Activated CD8-positive, alpha-beta memory T cell treated with anti-CD3 and anti-CD28 coated beads for 24 hours (primary cell): ENCODE results near the gene AKAP6.

Source experiments
- DNase-seq: peaks from one replicate; pipeline ENCODE4 v3.0.0-alpha.2; 2020

Gene AKAP6

DNA sequence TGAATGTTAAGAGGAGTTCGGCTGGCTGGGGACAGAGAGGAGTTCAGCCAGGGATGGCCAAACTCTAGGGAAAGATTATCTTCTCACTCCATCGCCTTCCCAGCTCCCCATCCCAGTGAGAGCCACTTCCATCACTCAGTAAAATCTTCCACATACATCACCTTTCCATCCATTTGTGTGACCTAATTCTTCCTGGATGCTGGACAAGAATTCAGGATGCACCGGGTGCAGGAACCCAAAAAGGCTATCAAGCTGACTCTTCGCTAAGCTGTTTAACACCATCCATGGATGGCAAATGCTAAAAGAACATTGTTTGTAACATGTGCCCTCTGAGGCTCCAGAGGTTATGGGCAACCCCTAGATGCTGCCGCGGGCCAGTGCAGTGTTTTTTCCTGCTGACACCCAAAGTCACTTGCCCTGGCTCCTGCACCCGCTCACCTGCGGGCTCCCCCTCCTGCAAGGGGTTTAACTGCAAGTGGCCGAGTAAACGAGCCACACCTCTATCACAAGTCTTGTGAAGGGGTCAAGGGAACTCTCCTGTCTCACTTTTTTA lies 393.6 kb downstream of the AKAP6 start:
- no peak for DNase-seq

- no peak for DNase-seq
These were observed 395.9 kb downstream of the AKAP6 start for GRCh38 chr14:32724867-32725471.

DNA sequence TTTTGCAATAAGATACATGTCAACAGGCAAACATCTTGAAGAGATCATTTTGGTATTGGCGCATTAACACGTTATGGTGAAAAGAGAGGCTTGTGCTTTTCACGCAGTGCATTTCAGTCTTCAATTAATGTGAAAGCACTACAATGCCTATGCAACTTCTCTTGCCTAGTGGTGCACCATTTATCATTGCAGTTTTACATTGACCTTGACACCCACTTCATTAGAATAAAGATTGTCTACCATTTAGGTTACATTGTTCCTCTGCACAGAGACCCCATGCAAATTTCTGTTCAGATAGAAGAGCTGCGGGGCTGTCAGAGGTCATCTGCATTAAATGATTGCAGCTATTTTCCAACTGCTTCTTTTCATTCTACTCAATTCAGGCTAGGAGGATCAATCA lies 397.4 kb downstream of the AKAP6 start:
- no peak for DNase-seq

DNA sequence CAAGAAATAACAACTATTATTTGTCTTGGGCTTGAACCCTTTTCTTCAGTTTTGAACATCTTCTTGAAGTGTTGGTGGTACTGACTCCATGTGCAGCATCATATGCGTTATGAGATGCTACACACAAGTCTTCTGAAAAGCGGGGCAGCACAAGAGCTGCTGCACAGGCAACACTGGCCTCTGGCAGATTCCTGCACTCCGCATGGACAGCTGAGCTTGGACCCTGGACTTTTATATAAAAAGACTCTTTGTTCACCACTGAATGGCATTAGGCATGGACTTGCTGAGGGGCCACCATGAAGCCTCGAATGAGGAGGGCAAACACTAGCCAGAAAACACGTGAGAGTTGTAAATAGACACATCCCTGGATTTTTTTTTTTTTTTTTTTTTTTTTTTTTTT lies 398.7 kb downstream of the AKAP6 start:
- no peak for DNase-seq

- DNase-seq: no peak
These were observed 399.4 kb downstream of the AKAP6 start for GRCh38 chr14:32728526-32728925.

- no peak for DNase-seq
These were observed 399.9 kb downstream of the AKAP6 start for GRCh38 chr14:32728976-32729375.

DNA sequence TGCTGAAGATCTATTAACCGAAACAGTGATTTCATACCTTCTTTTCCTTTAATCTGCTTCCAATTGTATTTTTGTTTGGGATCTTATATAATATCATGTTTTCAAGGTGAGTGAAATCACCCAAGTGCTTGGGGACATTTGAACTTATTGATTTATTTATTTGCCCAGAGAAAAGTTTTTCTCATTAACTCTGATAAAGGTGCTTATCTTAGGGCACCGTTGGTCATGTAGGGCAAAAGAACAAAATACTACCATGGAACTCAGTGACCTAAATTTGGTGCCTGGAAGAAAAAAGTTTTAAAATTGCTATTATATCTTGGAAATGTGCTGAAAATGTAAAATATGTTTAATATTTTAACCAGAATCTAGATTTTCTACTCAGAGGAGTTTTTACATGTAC lies 402.2 kb downstream of the AKAP6 start:
- DNase-seq: no peak

DNA sequence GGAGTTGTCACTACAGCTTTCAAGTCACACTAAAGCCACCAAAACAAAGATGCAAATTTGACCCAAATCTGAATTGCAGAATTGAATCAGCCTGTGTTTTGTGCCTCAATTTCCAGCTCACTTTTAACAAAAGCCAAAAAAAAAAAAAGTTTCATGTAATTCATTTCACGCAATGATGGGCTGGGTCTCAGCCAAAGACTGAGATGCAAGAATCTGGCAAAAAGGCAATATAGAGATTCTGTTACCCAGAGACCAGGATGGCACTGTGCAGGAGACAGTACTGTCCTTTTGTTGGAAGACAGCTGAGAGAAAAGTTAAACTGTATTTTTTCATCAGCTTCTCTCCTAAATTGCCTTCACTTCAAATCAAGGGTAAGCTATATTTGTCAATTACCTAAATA lies 403.9 kb downstream of the AKAP6 start:
- no peak for DNase-seq

DNA sequence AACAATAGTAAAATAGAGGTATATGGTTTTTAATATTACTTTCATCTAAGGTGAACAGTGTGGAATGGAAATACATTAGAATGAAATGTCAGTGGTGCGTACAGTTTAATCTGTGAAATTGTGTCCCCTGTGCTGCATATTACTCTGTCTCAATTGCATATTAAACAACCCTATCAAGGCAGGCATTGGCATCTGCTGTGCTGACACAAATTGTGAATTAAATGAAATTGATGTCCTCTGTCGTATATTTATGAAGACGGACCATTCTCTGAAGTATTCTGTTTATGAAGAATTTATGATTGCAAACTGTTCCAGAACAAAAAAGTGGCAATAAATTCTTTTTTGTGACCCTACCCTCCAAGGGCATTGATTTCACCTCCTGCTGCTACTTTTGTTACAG lies 405.2 kb downstream of the AKAP6 start:
- no peak for DNase-seq

GRCh38 chr14:32737621-32738020 lies 408.5 kb downstream of the AKAP6 start:
- no peak for DNase-seq

DNA sequence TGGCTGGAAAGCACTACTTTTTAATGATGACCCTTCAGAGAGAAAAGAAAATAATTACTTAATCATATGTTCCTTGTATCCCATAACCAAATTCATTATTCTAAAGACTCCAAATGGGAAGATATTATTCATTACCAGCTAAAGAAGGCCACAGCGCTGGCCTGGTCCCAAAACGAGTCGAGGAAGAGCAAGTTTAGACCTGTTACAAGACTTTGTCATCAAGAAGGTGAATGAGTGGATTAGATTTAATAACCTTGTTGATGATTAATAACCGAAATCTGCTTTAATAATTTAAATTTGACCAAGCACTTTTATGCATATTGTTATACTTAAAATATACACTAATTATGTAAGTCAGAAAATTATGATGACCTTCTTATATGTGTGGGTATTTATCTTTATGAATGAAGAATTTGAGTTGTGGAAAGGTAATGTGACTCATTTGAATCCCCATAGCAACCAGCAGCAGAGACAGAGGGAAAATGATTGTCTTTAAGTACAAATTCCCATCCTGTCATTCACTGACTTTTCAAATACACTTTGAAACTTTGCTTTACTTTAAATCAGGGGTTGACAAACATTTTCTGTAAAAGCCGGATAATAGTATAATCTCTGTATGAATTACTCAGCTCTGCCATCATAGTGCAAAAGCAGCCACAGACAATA lies 409.2 kb downstream of the AKAP6 start:
- DNase-seq: no peak

GRCh38 chr14:32744811-32745445 lies 415.8 kb downstream of the AKAP6 start:
- no peak for DNase-seq

DNA sequence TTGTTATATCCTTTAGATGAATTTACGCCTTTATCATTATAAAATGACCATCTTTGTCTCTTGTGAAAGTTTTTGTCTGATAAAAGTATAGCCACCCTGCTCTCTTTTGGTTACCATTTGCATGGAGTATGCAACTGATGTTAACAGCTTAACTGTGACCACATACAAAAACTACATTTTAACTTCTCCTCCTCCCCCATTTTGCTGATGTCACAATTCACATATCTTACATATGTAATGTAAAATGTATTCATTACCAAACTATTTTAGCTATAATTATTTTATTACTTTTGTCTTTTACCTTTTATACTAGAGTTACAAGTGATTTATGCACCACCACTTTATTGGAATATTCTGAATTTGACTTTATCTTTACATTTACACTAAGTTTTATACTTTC lies 425.1 kb downstream of the AKAP6 start:
- no peak for DNase-seq

DNA sequence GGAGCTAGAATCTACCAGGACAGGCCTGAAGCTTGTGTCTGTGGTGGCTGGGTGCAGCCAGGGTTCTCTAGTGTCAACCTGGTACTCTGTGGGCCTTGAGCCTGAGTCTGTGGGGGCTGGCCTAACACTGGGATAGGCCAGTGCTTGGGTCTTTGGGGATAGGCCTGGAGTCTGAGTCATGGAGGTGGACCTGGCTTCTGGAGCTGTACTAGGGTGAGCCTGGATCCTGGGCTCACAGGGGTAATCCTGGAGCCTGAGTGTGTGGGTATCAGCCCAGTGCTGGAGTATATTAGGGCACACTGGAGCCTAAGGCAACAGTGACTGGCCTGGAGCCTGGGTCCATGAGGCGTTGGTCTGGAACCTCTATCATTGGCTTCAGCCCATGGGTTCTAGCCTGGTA lies 427.1 kb downstream of the AKAP6 start:
- DNase-seq: no peak

DNA sequence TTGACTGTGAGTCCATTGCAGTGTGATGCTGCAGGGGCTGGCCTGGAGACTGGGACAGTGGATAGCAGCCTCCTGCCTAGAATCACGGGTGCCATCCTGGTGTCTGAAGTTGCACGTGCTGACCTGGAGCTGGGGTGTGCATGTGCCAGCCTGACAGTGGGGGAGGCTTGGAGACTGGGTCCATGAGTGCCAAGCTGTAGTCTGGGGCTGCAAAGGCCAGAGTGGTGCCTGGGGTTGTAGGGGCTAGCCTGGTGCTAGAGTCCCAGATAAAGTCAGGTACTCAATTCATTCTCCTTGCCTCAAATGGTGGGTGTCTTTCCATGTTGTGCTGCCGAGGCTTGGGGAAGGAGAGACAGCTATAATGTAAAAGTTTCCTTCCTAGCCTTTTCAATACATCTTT lies 427.7 kb downstream of the AKAP6 start:
- DNase-seq: no peak

GRCh38 chr14:32757568-32757967 lies 428.5 kb downstream of the AKAP6 start:
- no peak for DNase-seq

GRCh38 chr14:32761381-32761968 lies 432.4 kb downstream of the AKAP6 start:
- no peak for DNase-seq

DNA sequence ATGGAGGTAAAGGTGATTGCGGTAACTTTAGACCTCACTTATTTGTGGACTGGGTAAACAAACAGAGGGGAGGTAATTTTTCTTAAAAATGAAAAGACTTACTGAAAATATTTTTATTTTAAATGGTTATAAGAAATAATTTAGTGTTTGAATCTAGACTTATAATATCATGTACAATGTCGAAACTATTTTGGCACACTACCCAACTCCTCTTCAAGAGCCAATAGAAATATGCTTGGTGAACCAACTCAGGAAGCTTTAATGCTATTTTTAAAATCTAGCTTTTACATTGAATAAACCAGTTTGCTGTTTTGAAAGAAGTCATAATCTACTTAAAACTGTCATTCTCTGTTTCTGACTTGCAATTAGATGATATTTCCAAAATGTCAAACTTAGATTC lies 433.8 kb downstream of the AKAP6 start:
- no peak for DNase-seq

- DNase-seq: no peak
These were observed 434.6 kb downstream of the AKAP6 start for GRCh38 chr14:32763673-32764072.

DNA sequence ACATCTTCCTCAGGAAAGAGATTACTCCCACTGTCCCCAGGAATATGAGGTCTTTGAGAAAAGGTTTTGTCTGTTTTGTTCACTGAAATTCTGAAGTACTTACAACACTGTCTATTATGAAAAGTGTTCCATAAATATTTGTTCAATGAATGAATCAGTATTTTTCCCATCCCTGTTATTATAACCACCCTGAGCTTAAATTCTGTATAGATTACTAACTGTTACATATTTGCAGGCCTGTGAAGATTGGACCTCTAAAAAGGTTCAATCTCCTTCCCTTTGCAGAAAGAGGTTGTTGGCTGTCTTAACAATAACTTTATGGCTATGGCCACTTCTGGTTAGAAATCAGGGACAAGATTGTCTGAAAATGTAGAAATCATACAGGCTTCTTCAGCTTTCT lies 435.0 kb downstream of the AKAP6 start:
- no peak for DNase-seq

DNA sequence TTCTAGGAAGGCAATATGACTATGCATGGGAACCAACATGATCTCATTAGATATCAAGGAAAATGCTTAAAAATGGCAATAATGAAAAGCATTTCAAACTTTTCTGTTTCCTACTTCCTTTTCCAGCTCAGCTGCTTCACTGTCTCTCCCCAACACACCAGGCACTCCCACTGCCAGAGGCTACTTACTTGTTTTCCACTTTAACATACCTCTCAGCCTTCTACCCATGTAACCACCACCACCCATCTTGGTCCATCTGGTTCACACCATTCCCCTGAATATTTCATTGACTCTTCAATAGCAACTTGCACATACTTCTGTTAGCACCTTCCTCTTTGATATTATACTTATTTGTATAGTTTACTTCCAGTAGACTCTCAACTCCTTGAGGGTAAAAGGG lies 441.3 kb downstream of the AKAP6 start:
- no peak for DNase-seq

DNA sequence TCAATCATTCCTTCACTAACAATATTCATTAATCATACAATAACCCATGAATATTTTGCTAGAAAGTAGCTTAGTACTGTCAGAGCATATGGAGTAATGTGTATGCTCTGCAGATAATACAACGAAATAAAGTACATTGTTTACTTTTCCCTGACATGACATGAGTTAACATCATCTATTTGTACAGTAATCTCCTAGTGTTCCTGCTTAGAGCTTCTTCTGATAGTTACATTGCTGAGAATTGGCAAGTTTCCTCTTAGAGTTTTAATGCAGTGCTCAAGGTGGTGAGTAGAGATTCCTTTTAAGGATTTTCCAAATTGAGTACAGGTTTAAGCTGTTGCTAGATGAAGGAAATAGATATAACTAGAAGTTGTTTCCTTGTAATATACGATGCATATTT lies 445.1 kb downstream of the AKAP6 start:
- DNase-seq: no peak

DNA sequence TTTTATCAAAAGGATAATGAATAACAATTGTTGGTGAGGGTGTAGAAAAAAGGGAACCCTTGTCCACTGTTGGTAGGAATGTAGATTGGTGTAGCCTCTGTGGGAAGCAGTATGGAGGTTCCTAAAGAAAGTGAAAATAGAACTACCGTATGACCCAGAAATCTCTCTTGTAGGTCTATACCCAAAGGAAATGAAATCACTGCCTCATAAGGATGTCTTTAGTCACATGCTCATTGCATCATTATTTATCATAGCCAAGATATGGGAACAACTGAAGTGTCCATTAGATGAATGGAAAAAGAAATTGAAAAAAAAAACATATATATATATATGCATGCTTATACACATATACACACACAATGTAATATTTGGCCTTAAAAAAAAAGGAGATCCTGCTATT lies 450.7 kb downstream of the AKAP6 start:
- no peak for DNase-seq

GRCh38 chr14:32784405-32784804 lies 455.3 kb downstream of the AKAP6 start:
- DNase-seq: no peak
